Measurements from ENCODE around the gene FAM124B. TPM values are rescaled to one million over a fixed set of nuclear protein-coding genes. Genes with fewer than 3 reads are reported as not detected.

FAM124B gene
- total RNA-seq, 1 experiment from 2014 or later = not detected

GRCh38 chr2:224416656-224417360, 14.9 kb upstream of the FAM124B start:
- POLR2A ChIA-PET (ENCODE audit: unreplicated experiment) = no interaction called here
- Histone ChIP-seq H3K4me1 (ENCODE audit: insufficient read depth, low read length) (no peaks in the 10 kb centered on the region), H3K79me2 (ENCODE audit: low read length) (no peaks in the 10 kb centered on the region), H3K36me3 (ENCODE audit: low read depth, low read length) (no peaks in the 10 kb centered on the region), H3K9ac (ENCODE audit: low read length) (no peak overlapping the region), H3K4me2 (ENCODE audit: low read length) (no peak overlapping the region), H3K27me3 (ENCODE audit: low read length) (no peaks in the 10 kb centered on the region), H3K4me3 (ENCODE audit: low read length) (no peak overlapping the region), H2AFZ (ENCODE audit: low read length) (no peak overlapping the region), H3K9me2 (replicated peaks; ENCODE audit: low read length) (no peaks in the 10 kb centered on the region), H3F3A (ENCODE audit: low read length, unreplicated experiment) (no peaks in the 10 kb centered on the region), H4K20me1 (ENCODE audit: low read length) (no peaks in the 10 kb centered on the region), H3K9me3 (ENCODE audit: low read length) (no peaks in the 10 kb centered on the region), H3K27ac (ENCODE audit: low read length) (no peak overlapping the region)
- intact Hi-C loops (cut with micrococcal nuclease) = no loop called here
- CTCF ChIA-PET = no interaction called here
- ATAC-seq (no peak), DNase-seq (no peak)
- TF ChIP-seq EZH2 (IDR thresholded peaks at IDR 0.05; ENCODE audit: low read length, unreplicated experiment) (no peak), CTCF (conservative IDR thresholded peaks at IDR 0.05; ENCODE audit: low read depth, low read length) (no peak), EZH2phosphoT487 (IDR thresholded peaks at IDR 0.05; ENCODE audit: borderline replicate concordance, low read length) (no peak)
- no TSS peak for BruUV-seq (replicated peaks)

- Histone ChIP-seq H4K20me1 (ENCODE audit: low read length) (no peaks in the 10 kb centered on the region), H3F3A (ENCODE audit: low read length, unreplicated experiment) (no peaks in the 10 kb centered on the region), H3K9ac (ENCODE audit: low read length) (no peak overlapping the region), H3K9me3 (ENCODE audit: low read length) (no peaks in the 10 kb centered on the region), H3K79me2 (ENCODE audit: low read length) (no peaks in the 10 kb centered on the region), H2AFZ (ENCODE audit: low read length) (no peak overlapping the region), H3K4me1 (ENCODE audit: insufficient read depth, low read length) (no peaks in the 10 kb centered on the region), H3K27ac (ENCODE audit: low read length) (no peak overlapping the region), H3K4me2 (ENCODE audit: low read length) (no peak overlapping the region), H3K9me2 (replicated peaks; ENCODE audit: low read length) (no peaks in the 10 kb centered on the region), H3K27me3 (ENCODE audit: low read length) (no peaks in the 10 kb centered on the region), H3K36me3 (ENCODE audit: low read depth, low read length) (no peaks in the 10 kb centered on the region), H3K4me3 (ENCODE audit: low read length) (no peak overlapping the region)
- no TSS peak for BruUV-seq (replicated peaks)
- intact Hi-C loops (cut with micrococcal nuclease) = no loop called here
- no peak for TF ChIP-seq EZH2phosphoT487 (IDR thresholded peaks at IDR 0.05; ENCODE audit: borderline replicate concordance, low read length)
- no peak for TF ChIP-seq EZH2 (IDR thresholded peaks at IDR 0.05; ENCODE audit: low read length, unreplicated experiment)
- no peak for TF ChIP-seq CTCF (conservative IDR thresholded peaks at IDR 0.05; ENCODE audit: low read depth, low read length)
- CTCF ChIA-PET = no interaction called here
- ATAC-seq (no peak), DNase-seq (no peak)
- POLR2A ChIA-PET (ENCODE audit: unreplicated experiment) = no interaction called here
These were observed 11.5 kb upstream of the FAM124B start for GRCh38 chr2:224413381-224413780.

DNA sequence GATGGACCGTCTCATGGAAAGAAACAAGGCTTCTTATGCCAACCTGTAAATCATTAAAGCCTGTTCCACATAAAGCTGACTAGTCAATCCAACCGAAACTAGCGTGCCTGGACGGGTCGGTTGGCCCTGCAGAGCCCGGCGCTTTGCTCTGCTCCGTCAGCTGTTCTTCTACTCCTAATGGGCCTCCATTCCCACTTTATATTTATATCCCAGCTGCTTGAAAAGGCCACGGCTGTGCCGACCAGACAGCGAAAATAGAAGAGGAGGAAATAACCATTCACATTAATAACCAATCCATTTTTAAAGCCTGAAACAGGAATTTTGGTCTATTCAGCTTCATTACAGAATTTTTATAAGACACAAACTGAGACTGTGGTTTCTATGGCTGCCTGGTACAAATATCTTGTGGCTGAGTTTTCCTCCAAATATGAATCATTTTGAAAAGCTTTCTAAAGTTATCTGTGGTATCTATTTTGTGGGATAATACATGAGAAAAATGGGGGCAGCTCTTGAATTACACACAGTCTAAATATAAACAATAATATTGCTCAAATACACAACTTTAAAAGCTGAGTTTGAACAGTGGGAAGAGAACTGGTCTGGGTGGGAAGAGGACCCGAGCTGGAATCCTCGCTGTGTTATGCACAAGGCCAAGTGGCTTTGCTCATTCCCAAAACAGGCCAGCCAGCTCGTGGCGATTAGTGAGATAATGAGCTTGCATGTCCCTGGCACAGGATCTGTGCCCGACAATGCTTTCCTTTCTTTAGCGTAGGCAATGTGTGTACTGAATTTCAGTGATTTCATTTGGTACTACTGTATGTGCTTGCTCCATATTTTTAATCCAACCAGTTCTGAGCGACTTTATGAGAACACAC, 10.5 kb upstream of the FAM124B start:
- intact Hi-C loops (cut with micrococcal nuclease) = no loop called here

More for the DNA sequence above, 10.5 kb upstream of the FAM124B start:
- no peaks in the 10 kb centered on the region for H3K9me2 ChIP-seq (replicated peaks; ENCODE audit: low read length)
- ChIA-PET POLR2A (ENCODE audit: unreplicated experiment) (no interaction called here), CTCF (no interaction called here)
- no peak overlapping the region for H3K27ac ChIP-seq (ENCODE audit: low read length)
- no peaks in the 10 kb centered on the region for H4K20me1 ChIP-seq (ENCODE audit: low read length)
- no peak overlapping the region for H3K9ac ChIP-seq (ENCODE audit: low read length)
- no peaks in the 10 kb centered on the region for H3K27me3 ChIP-seq (ENCODE audit: low read length)
- no peak overlapping the region for H3K4me2 ChIP-seq (ENCODE audit: low read length)
- TF ChIP-seq EZH2 (IDR thresholded peaks at IDR 0.05; ENCODE audit: low read length, unreplicated experiment) (no peak), EZH2phosphoT487 (IDR thresholded peaks at IDR 0.05; ENCODE audit: borderline replicate concordance, low read length) (no peak), CTCF (conservative IDR thresholded peaks at IDR 0.05; ENCODE audit: low read depth, low read length) (no peak)
- H3K4me3 ChIP-seq (ENCODE audit: low read length) = no peak overlapping the region
- no peak for ATAC-seq
- H3K36me3 ChIP-seq (ENCODE audit: low read depth, low read length) = no peaks in the 10 kb centered on the region
- no peaks in the 10 kb centered on the region for H3F3A ChIP-seq (ENCODE audit: low read length, unreplicated experiment)
- no TSS peak for BruUV-seq (replicated peaks)
- no peaks in the 10 kb centered on the region for H3K9me3 ChIP-seq (ENCODE audit: low read length)
- H3K79me2 ChIP-seq (ENCODE audit: low read length) = no peaks in the 10 kb centered on the region
- no peak overlapping the region for H2AFZ ChIP-seq (ENCODE audit: low read length)
- no peak for DNase-seq
- H3K4me1 ChIP-seq (ENCODE audit: insufficient read depth, low read length) = no peaks in the 10 kb centered on the region

Measured in PC-3 (cell line).